HG02759 (cell line): ENCODE measurements around the gene IGFBPL1.

Experiments
- ATAC-seq: cut with Tn5 transposase; IDR thresholded peaks from one replicate; pipeline ENCODE4 v1.9.1; 2021; ENCODE audit warnings: mild to moderate bottlenecking, moderate library complexity; ENCODE audit not compliant: unreplicated experiment

Gene IGFBPL1

GRCh38 chr9:38423973-38424843 lies at the start of gene IGFBPL1:
Gene IGFBPL1 (minus strand): TSS chr9:38424454. CDS start chr9:38424424, 30 bp downstream.
- peak; percentile 59 for ATAC-seq

- peak; percentile 54 for ATAC-seq
Measured at GRCh38 chr9:38472583-38473249, 48.5 kb upstream of the IGFBPL1 start.

GRCh38 chr9:38467404-38467803 lies 43.1 kb upstream of the IGFBPL1 start:
- no peak for ATAC-seq

DNA sequence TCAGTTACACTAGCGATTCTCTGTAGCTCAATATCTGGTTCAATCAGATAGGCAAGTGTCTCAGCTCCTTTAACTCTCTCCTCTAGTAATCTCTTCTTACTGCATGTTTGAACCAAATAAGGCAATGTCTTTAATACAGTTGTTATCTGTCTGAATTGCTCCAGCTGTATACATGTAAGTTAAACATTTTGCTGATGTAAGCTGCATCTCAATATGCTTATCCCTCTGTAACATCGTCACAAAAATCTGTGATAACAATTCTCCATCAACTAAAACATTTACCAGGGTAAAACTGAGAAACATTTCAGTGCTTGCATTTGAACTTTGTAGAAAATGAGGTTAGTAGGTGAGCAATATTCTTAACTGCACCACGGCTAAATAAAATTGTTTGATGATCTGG lies 29.6 kb upstream of the IGFBPL1 start:
- ATAC-seq = no peak

GRCh38 chr9:38451162-38451561 lies 26.9 kb upstream of the IGFBPL1 start:
- ATAC-seq = no peak

DNA sequence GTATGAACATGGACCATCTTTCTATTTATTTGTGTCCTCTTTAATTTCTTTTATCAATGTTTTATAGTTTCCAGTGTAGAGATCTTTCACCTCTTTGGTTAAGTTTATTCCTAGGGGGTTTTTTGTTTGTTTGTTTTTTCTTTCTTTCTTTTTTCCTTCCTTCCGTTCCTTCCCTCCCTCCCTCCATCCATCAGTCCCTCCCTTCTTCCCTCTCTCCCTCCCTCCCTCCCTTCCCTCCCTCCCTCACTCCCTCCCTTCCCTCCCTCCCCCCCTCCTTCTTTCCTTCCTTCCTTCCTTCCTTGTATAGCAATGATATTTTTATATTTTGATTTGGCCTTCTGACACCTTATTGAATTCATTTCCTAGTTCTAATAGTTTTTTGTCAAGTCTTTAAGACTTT lies 23.4 kb upstream of the IGFBPL1 start:
- ATAC-seq = no peak

- ATAC-seq = peak; percentile 94
Measured at GRCh38 chr9:38445154-38446043, 21.1 kb upstream of the IGFBPL1 start.

GRCh38 chr9:38443597-38443996 lies 19.3 kb upstream of the IGFBPL1 start:
- no peak for ATAC-seq

DNA sequence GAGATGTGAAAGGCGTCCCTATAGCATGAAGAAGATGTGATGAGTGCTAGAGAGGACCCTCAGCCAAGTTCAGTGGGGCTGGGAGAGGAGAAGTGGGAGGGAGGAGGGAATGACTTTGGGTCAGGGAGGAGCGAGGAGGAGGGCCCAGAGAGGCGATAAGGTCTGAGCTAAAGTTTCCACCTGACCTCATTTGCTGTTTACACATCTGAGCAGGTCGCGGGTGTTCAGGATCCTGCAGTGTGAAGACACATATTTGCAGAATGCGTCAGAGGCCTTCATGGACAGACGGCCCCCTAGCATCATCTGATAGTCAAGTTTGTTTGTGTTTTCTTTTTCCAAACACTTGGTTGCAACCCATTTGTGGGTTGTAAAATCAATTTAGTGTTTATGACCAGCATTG lies 18.9 kb upstream of the IGFBPL1 start:
- ATAC-seq = no peak

DNA sequence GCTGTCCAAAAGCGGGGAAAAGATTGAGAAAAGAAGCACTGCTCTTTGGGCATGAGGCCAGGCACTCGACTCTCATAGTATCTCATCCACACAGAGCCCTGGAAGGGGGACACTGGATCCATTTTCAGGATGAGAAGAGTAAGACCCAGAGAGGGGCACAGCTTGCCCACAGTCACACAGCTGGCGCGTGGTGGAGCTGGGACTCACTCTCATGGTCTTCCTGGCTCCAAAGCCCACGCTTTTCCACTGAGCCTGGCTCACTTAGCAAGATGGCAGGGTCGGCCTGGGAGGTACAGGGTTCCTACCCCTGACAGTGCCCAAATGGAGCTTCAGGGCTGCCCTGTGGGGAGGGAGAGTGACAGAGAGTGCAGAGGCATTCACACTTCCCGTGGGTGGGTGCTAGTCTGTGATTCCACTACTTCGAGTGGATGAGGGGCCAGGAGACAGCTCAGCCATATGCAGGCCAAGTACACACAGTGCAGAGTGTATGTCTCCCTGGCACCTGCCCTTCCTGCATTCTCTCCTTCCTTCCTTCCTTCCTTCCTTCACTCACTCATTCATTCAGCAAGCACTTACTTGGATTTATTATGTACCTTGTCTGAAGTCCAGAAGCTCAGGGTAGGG lies 18.3 kb upstream of the IGFBPL1 start:
- no peak for ATAC-seq

GRCh38 chr9:38441347-38442085 lies 17.3 kb upstream of the IGFBPL1 start:
- no peak for ATAC-seq

- no peak for ATAC-seq
Measured at GRCh38 chr9:38440516-38440915, 16.3 kb upstream of the IGFBPL1 start.

- no peak for ATAC-seq
Measured at GRCh38 chr9:38439916-38440301, 15.7 kb upstream of the IGFBPL1 start.

- no peak for ATAC-seq
Measured at GRCh38 chr9:38439291-38439915, 15.1 kb upstream of the IGFBPL1 start.

- peak; percentile 55 for ATAC-seq
Measured at GRCh38 chr9:38437193-38437823, 13.1 kb upstream of the IGFBPL1 start.

DNA sequence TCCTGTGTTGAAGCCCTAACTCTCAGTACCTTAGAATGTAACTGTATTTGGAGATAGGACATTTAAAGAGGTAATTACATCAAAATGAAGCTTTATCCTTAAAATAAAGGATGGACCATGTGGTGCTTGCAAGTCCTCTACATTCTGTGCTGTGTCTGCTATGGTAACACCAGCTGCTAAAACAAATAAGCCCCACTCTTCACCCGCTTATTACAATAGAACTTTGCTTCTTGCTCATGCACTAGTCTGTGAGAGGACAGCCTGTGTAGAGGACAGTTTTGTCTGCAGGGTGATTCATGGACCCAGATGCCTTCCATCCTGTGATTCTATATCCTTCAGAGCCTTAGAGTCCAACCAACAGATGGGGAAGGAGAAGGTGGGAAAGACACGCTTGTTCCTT lies 12.5 kb upstream of the IGFBPL1 start:
- no peak for ATAC-seq

DNA sequence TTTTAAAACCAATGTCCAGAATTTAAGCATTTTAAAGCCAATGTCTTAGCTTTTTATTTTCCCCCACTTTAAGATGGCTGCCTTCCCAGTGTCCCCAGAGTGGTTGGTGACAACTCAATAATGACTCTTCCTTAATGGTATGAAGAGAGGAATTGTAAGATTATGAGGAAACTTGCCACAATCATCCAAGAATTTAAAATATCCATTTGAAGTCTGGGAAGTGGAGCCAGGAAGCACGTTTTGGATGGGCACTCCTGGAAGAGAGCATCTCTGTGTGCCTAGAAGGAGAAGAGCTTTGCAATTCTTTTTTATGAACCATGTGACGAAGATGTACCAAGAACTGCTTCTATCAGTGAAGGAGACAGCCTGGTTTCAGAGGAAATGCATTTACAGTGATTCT lies 11.3 kb upstream of the IGFBPL1 start:
- ATAC-seq = no peak

DNA sequence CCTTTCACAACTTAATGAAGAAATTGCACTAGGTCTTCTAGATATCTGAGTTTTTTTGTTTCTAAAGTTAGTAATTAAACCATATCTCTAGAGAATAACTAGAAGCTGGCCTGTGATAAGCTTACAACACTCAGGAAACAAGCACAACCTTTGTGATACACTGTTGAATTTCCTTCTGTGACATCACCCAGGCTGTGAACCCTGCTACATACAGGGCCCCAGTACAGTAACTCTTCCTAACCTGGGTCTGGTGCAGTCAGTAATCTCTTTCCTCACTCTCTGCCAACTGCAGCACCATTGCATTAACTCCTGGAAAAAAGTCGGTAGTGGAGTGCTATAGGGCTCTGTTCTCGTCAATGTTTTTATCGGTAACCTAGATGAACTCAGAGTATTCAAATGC lies 10.6 kb upstream of the IGFBPL1 start:
- ATAC-seq = no peak

DNA sequence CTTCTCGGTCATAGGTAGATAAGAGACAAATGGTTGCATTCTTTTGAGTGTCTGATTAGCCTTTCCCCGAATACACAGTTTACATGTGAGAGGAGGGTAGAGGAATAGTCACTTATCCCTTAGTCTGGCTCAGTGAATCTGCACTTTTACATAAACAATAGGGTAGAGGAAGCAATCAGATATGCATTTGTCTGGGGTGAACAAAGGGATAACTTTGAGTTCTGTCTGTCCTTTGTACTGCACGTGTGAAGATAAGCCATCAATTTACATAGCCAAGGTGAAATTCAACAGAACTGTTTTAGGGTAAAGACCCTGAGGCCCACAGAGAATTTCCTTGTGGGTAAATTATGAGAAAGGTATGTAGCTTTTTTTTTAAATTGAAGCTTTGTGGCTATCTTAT lies 10.1 kb upstream of the IGFBPL1 start:
- no peak for ATAC-seq
